Stimulated activated CD8-positive, alpha-beta memory T cell treated with anti-CD3 and anti-CD28 coated beads, Interleukin-15, amount 100 ng/mL, for 1 hour (primary cell): Measurements from ENCODE around the gene XRRA1.
"Not testable (repeated sequence)": the region's sequence is repeated elsewhere in the genome, so short reads cannot be mapped to it uniquely, and the experiment has no call there.

Experiments used
- DNase-seq: peaks from one replicate; pipeline ENCODE4 v3.0.0-alpha.2; 2020; ENCODE audit warnings: low read depth

The XRRA1 gene, protein sequence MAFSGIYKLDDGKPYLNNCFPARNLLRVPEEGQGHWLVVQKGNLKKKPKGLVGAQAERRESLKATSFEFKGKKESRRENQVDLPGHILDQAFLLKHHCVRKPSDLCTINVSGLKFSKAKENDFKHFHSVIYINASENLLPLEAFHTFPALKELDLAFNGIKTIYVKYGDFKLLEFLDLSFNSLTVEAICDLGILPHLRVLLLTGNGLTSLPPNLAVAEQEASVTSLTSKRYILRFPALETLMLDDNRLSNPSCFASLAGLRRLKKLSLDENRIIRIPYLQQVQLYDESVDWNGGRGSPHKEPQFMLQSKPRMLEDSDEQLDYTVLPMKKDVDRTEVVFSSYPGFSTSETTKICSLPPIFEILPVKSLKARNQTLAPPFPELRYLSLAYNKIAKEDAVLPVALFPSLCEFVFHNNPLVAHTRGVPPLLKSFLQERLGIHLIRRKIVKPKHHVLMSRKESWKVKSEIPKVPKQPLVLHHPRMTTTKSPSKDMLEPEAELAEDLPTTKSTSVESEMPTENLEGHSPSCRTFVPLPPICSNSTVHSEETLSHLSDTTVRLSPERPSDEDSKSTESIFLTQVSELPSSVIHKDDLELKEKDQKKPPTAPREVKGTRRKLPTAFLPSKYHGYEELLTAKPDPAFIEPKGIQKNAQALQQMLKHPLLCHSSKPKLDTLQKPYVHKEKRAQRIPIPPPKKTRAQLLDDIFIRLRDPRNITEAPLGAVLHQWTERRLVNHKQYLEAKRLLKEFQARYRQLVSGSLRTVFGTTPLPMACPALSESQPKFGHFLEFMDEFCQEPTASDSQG

DNA sequence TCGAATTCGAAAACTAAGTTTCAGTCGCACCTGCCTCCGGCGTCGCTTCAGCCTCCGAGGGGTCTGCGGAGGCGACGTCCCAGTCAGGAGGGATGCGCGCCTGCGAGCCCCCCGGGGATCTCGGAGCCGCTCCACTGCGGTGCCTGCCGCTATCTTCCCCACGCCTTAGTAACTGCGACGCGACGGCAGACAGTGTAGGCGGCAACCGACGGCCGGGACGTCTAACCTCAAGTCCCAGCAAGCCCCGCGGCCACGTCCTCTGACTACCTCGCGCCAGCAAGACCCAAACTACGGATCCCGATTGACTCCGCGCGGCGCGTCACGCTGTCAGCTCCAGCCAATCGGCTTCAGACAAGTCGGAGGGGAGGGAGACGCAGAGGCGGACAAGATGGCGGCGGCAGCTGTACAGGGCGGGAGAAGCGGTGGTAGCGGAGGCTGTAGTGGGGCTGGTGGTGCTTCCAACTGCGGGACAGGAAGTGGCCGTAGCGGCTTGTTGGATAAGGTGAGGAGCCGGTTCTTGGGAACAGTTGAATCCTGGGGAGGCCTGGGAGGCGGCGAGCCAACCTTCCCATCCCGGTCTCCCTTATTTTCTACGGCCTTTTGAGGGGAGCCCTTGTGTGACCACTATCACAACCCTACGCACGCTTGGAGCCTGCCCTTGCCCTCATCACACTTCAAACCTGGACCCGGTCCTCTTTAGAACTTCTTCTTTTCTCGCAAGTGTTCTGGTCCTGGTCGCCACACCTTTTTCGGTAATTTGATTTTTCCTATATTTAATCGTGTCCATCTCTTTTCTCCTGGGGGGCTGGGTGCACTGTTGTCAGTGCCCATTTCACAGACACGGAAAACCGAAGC lies at the start of gene XRRA1, which contains the start of gene SPCS2:
Gene XRRA1, minus strand, starts transcription at position 194 of the 855 bp plus-strand sequence. CDS start 8,213 bp downstream, outside the sequence.
Gene SPCS2, plus strand, starts transcription at position 369 of the 855 bp plus-strand sequence. Its CDS starts 20 bp downstream, at position 389.
- DNase-seq: peak; percentile 95

DNA sequence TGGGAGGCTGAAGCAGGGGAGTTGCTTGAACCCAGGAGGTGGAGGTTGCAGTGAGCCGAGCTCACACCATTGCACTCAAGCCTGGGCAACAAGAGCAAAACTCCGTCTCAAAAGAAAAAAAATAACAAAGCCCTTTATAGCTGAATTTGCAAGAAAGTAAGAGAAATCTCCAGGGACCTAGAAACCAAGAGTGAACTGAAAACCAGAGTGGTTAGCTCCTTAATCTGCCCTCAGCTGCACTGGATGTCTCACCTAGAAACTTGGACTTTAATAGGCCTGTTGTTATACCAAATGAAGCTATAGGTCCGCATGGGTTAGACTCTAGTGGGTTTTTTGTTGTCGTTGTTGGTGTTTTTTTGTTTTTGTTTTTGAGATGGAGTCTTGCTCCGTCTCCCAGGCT lies 44.0 kb upstream of the XRRA1 start:
- no peak for DNase-seq

DNA sequence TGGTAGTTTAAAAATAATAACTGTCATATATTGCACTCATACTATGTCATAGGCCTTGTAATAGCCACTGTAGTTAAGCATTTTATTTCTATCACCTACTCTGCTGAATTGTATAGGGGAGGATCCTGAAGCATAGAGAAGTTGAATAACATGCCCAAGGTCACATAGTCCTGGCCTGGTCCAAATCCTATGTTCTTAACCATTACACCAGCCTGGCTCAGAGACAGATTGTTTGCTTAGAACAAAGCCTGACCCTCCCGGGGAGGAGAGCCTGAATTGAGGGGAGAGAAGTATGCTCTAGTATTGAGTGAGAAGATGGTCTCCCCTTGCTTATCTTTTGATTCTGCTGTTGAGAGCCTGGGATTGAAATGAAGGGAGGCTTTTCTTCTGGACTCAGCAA lies 42.0 kb upstream of the XRRA1 start:
- DNase-seq: no peak

DNA sequence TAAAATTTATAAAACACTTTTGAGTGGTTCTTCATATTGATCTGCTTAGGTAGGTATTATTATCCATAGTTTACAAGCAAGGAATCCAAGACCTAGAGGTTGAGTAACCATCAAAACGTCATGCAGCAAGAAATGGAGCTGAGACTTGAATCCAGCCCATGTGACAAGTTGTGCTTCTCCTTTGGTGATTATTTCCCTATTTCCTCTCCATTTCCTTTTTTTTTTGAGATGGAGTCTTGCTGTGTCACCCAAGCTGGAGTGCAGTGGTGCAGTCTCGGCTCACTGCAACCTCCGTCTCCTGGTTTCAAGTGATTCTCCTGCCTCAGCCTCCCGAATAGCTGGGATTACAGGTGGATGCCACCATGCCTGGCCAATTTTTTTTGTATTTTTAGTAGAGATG lies 41.3 kb upstream of the XRRA1 start:
- DNase-seq: not testable (repeated sequence)

DNA sequence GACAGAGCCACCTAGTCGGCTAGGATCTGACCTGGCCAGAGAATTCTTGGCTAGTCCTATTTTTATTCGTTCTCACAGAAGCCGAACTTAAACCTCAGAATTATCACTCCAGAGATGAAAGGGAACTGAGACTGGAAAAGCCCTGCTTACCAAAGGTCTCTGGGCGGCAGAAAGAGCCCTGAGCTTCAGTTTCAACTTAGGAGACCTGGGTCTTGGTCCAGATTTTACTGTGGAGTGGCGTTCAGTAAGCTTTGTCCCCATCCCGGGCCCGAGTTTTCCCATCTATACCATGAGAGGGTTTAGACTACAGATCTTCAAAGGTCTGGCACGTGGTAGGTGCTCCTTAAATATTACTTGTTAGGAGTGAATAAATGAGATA lies 40.4 kb upstream of the XRRA1 start:
- DNase-seq: no peak

DNA sequence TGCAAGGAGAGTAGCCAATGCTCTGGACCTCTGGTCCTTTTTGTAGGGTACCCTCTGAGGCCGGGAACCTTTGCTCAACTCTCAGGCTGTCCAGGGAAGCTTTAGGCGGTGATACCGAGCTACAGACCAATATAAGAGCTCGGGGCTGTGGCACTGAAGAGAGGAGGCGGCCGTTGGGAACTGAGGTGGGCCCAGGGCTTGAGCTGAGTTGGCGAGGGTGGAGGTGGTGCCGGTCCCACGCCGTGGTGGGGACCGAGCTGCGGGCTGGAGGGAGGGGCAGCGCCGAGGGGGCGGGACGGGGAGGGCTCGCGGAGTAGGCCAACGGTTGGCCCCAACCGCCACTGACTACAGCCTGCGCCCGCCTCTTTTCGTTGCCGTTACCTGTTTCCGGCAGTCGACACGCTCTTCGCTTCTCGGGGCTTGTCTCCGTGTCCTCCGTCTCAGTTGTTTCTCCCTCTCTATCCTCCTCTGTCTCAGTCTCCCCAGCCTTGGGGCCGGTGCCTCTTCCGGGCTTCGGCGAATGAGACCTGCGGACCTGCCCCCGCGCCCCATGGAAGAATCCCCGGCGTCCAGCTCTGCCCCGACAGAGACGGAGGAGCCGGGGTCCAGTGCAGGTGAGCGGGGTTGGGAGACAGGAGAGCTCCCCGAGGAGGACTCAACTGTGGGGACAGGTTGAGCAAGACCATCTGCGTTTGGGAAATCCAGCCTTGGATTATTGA lies 39.8 kb upstream of the XRRA1 start, which contains the start of gene NEU3:
Gene NEU3, plus strand, starts transcription at position 393 of the 719 bp plus-strand sequence. Its CDS starts 128 bp downstream, at position 521.
- DNase-seq: peak; percentile 76

DNA sequence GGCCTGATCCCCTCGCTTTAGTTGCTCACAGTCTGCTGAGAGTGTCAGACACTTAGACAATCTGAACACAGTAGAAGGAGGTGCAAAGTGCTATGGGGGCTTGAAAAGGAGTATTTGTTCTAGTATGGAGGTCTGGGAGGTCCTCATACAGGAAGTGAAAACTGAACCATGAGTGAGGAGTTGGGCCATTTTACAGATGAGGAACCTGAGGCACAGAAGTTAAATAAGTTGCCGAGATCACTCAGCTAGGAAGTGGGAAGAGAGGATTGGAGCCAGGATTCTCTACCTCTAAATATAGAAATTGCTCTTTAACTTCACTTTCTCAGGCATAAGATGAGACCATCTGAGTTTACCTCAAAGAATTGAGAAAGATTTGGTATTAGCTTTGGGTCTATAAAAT lies 35.8 kb upstream of the XRRA1 start:
- DNase-seq: no peak

DNA sequence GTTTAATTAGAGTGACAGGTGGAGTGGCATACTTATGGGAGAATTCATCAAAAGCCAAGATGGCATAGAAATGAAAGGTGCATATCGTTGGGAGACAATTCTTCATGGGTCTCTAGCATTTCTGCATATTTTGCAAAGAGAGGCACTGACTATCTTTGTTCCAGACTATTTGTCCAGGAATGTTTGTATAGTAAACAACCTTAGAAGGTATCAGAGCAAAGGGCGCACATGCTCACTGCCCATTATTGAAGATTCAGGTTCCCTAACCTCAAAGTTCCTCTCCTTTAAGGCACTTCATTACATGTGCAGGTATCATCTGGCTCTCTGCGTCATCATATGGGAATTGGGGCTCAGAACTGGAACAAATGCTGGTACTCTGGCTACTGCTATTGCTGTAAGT lies 35.2 kb upstream of the XRRA1 start:
- DNase-seq: no peak

DNA sequence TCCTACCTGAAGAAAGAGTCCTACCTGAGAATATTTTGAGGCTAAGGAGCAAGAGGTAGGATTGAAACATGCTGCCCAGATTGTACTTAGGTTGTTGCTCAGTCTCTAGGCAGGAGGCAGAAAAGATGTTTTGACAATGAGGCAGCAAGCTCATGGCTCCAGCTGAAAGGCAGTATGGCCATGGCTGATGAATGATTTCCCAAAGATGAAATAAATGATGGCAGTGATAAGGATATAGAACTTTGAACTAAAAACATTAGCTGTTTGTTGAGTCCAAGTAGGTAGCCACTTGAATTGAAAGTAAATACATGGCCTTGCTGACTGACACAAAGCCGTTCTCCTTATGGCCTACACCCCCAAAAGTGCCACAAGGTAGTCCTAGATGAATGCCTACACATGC lies 33.0 kb upstream of the XRRA1 start:
- no peak for DNase-seq

DNA sequence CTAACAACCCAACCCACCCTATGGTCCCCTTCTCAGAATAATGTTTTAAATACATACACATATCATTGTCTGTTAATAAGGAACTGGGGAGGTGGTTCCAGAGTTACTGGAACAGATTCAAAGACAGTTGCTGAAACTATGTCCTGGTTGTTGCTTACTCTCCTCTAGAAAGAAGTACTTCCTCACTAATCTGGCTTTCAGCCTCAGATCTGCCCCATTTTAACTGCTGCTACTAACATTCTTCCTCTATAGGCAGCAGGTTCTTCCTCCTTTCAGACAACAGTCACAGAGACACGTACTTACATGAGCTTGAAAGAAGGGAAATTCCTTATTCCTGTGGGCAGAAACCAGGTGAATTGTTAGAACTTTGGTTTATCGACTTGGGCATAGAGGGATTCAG lies 31.7 kb upstream of the XRRA1 start:
- no peak for DNase-seq

DNA sequence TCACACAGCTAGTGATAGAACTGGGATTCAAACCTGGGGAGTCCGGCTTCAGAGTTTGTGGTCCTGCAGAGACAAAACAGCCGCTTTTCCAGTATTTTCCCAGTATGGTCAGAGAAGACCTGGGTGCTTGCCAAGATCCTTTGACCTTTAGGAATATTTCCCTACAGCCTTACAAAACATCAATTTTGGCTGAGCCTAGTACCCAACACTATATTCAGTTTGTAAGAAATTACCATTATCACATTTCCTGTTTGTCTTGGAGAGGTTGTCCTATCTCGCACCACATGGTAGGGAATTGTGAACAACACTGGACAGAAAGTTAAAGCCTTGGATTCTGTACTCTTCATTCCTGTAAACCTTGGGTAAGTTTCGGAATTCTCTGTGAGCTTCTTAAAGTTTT lies 29.1 kb upstream of the XRRA1 start:
- no peak for DNase-seq

DNA sequence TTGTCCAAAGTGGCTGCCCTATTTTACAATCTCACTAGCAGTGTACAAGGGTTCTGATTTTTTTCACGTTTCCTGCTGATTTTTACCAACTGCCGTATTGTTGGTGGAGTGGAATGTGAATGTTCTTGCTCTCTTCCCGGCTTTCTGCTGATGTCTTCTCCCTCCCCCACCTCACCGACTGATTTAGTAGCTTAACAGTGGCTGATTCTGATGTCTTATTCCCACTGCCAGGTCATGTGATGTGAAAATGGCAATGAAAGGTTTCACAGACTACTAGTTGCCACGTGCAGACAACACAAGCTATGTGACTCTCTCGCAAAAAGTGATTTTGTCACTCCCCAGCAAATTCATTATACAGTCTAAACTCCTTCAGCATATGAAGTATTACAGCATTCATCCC lies 22.5 kb upstream of the XRRA1 start:
- DNase-seq: no peak

DNA sequence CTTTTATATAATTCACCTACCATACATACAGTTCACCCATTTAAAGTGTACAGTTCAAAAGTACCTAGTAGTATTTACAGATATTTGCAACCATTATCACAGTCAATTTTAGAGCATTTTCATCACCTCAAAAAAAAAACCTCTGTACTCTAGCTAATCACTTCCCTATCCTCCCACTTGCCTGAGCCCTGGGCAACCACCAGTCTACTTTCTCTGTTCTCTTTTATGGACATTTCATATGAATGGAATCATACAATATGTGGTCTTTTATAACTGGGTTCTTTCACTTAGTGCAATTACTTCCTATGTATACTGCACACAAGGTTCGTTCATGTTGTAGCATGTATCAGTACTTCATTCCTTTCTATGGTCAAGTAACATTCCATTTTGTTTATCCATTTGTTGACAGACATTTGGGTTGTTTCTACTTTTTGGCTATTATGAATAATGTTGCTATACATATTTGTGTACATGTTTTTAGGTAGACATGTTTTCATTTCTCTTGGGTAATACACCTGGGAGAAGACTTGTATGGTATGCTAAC lies 22.0 kb upstream of the XRRA1 start:
- DNase-seq: no peak

DNA sequence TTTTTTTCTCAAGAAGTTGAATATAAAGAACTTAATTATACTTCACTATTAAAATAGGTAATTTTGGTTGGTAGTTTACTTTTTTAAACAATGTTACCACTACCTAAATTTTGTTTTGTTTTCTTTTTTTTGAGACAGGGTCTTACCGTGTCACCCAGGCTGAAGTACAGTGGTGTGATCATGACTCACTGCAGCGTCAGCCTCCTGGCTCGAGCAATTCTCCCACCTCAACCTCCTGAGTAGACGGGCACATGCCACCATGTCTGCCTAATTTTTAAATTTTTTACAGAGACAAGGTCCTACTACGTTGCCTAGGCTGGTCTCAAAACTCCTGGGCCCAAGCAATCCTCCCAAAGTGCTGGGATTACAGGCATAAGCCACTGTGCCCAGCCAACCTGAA lies 17.8 kb upstream of the XRRA1 start:
- no peak for DNase-seq

DNA sequence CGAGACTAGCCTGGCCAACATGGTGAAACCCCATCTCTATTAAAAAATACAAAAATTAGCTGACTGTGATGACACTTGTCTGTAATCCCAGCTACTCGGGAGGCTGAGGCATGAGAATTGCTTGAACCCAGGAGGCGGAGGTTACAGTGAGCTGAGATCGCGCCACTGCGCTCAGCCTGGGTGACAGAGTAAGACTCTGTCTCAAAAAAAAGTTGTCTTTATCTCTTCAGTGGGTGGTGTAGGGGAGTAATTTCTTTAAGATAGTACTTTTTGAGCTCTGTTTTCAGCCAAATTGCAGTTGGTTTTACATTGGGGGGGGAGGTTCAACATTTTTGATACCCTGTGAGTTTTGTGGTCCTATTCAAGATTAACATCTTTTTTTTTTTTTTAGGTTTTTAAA lies 11.2 kb upstream of the XRRA1 start:
- not testable (repeated sequence) for DNase-seq

DNA sequence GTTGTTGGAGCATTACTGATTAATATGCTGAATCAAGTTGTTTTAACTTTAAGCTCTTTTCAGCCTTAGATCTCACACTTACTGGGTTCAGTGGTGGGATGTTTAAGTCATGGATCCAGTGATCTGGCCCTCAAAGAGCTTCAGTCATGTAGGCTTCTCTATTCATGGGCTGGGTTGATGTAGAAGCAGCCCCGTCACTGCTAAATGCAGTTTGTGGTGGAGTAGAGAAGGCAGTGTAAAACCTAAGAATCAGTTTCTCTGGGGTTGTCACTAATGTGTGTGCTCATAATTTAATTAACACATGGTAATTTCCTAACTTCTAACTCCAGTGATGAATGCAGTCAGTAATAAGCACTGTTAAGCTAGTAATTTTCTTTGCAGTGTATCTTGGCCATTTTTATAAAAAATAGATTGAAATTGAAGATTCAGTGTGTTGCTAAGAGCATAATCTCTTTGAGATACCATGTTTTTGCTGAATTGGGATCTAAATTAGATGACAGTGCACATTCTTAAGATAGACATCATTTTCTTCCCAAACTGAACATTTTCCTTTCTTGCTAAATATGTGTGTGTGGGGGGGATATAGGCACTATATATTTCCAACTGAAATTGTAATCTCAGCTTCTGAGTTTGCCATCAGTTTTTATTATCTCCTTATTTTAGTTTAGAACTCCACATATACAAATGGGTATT lies 9.2 kb upstream of the XRRA1 start:
- no peak for DNase-seq

DNA sequence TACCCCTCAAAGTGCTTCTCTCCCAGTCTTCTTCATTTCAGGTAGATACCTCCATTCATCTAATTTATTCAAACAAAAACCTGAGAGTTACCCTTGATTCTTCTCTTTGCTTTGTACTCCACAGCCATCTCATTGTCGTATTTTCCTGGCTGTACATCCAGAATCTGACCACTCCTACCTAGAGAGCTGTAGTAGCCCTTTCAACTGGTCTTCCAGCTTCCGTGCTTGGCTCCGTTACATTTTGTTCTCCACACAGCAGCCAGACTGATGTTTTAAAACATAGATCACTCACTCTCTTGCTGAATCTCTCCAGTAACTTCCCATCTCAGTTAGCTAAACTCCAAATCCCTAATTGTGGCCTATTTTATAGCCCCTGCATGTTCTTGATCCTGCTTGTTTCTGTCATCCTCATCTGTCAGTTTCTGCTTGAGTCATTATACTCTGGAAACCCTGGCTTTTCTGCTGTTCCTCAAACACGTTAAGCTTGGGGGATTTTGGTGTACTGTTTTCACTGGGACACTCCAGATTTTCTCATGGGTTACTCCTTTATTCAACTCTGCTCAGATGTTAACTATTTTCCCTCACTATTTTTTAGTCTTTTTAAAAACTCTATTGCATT lies 7.6 kb upstream of the XRRA1 start:
- DNase-seq: no peak

DNA sequence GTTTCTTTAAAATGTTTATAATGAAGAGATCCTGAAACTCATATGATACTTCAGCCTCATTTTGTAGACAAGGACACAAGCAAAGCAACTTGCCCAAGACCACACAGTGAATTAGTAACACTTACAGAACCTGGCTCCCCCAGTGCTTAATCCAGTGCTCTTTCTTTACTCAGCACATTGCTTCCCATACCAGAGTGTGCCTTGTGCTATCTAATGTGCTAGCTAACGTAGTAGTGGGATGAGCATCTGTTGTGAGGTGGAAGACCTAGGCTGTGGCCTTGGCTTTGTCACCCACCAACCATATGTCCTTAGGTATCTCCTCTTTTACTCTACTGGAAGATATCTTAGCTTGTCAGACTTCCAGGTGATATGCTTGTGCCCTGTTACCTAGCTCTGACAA lies 5.3 kb upstream of the XRRA1 start:
- no peak for DNase-seq

DNA sequence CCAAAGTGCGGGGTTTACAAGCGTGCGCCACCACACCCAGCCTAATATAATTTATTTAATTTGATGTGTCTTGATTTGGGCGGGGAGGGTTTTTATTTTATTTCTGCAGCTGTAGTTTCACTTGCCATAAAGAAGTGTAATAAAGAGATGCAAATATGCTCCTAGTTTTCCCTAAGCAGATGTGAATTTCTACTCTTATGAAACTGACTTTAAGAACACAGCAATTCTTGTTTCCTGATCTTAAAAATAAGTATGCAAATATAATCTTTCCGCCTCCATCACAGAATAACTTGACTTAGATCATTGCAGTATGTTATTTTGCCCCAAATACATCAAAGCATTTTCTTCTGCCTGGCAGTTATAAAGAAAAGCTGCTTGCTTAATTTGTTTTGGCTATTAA lies 4.6 kb upstream of the XRRA1 start:
- no peak for DNase-seq

DNA sequence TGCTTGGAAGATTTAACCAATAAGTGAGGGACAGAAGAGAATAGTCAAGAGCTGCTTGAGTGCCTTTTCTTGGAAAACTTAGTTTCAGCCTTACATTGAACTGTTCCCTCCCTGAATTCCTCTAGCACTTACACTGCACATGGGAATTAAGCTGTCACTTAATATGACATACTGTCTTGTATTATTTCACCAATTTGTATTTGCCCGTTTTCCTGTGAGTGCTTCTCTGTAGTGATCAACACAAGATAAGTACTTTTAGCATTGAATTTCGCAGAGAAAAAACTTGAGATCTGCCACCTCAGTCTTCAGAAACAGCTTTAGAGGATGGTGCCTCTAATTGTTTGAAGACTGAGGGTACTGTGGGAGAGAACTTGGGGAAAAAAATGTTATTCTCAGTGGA lies 3.9 kb upstream of the XRRA1 start:
- DNase-seq: no peak
